SK-N-SH treated with all-trans-retinoic acid at 6 μM for 48 hours (cell line): ENCODE measurements around the gene ZNF469.

Experiments
- ARNTL ChIP-seq: fragments of 450-650 bp; formaldehyde crosslinking; IDR thresholded peaks from 2 replicates; pipeline ENCODE4 v1.5.0; 2020; ENCODE audit warnings: low read depth, mild to moderate bottlenecking, moderate library complexity, borderline replicate concordance
- CREB5 ChIP-seq: fragments of 250-450 bp; sonication (Bioruptor Pico); IDR thresholded peaks from 2 replicates; pipeline ENCODE4 v1.5.1; 2020; ENCODE audit warnings: low read depth, mild to moderate bottlenecking, moderate library complexity
- CSDC2 ChIP-seq: fragments of 250-450 bp; sonication (Bioruptor Pico); IDR thresholded peaks from 2 replicates; pipeline ENCODE4 v1.5.0; 2020; ENCODE audit warnings: mild to moderate bottlenecking, moderate library complexity
- GLIS3 ChIP-seq: fragments of 250-450 bp; sonication (Bioruptor Pico); IDR thresholded peaks from 2 replicates; pipeline ENCODE4 v1.5.0; 2020; ENCODE audit warnings: mild to moderate bottlenecking, moderate library complexity
- OSR1 ChIP-seq: fragments of 250-450 bp; sonication (Bioruptor Pico); IDR thresholded peaks from 2 replicates; pipeline ENCODE4 v1.8.0; 2022; ENCODE audit warnings: moderate library complexity, mild to moderate bottlenecking, inconsistent platforms
- POU6F1 ChIP-seq: fragments of 250-450 bp; sonication (Bioruptor Pico); IDR thresholded peaks from 2 replicates; pipeline ENCODE4 v1.8.0; 2021; ENCODE audit warnings: low read depth, mild to moderate bottlenecking, moderate library complexity, borderline replicate concordance
- PPARA ChIP-seq: fragments of 250-450 bp; sonication (Bioruptor Pico); IDR thresholded peaks from 2 replicates; pipeline ENCODE4 v1.5.0; 2020; ENCODE audit warnings: mild to moderate bottlenecking, borderline replicate concordance

- TF ChIP-seq OSR1 (CRISPR knock-in tag) = no peak
- no peak for TF ChIP-seq PPARA (CRISPR knock-in tag)
- TF ChIP-seq ARNTL (CRISPR knock-in tag) = no peak
- TF ChIP-seq CSDC2 (CRISPR knock-in tag) = no peak
- TF ChIP-seq CREB5 (CRISPR knock-in tag) = no peak
- TF ChIP-seq GLIS3 = no peak
- no peak for TF ChIP-seq POU6F1 (CRISPR knock-in tag)
These were observed 31.2 kb upstream of the ZNF469 start for GRCh38 chr16:88351491-88352101.
